MV-4-11 (cell line): Measurements from ENCODE around the gene VASH1.

ENCODE experiments used
- DNase-seq: peaks from one replicate; lab custom pipeline; 2025; lab: John Stamatoyannopoulos, UW

Gene VASH1

GRCh38 chr14:76772300-76773187 is 11.3 kb downstream of the VASH1 start:
- peak; percentile 87 for DNase-seq

GRCh38 chr14:76773188-76773885 is 12.1 kb downstream of the VASH1 start:
- DNase-seq = peak; percentile 93

GRCh38 chr14:76773956-76774820 is 12.9 kb downstream of the VASH1 start:
- DNase-seq = no peak

- DNase-seq = no peak
These were observed 13.8 kb downstream of the VASH1 start for GRCh38 chr14:76774821-76775694.

- DNase-seq = no peak
These were observed 14.6 kb downstream of the VASH1 start for GRCh38 chr14:76775695-76776427.

GRCh38 chr14:76776428-76777251 is 15.4 kb downstream of the VASH1 start:
- DNase-seq = peak; percentile 66

- no peak for DNase-seq
These were observed 16.5 kb downstream of the VASH1 start for GRCh38 chr14:76777721-76778120.

- DNase-seq = no peak
These were observed 17.4 kb downstream of the VASH1 start for GRCh38 chr14:76778546-76779215.

GRCh38 chr14:76779221-76780057 is 18.2 kb downstream of the VASH1 start:
- no peak for DNase-seq

- no peak for DNase-seq
These were observed 18.7 kb downstream of the VASH1 start for GRCh38 chr14:76780058-76780345.

GRCh38 chr14:76780360-76780759 is 19.1 kb downstream of the VASH1 start:
- no peak for DNase-seq

GRCh38 chr14:76780875-76781647 is 19.8 kb downstream of the VASH1 start:
- peak; percentile 27 for DNase-seq

- no peak for DNase-seq
These were observed 20.4 kb downstream of the VASH1 start for GRCh38 chr14:76781648-76782051.

- no peak for DNase-seq
These were observed 21.0 kb downstream of the VASH1 start for GRCh38 chr14:76782115-76782884.

GRCh38 chr14:76782885-76783566 is 21.8 kb downstream of the VASH1 start:
- peak; percentile 69 for DNase-seq

GRCh38 chr14:76784266-76784874 is 23.1 kb downstream of the VASH1 start:
- no peak for DNase-seq
